Glutamatergic neuron (in vitro differentiated cells): ENCODE data around the gene PLCL2. TPM values are rescaled to one million over a fixed set of nuclear protein-coding genes. Genes with fewer than 3 reads are reported as not detected.

Experiments used
- DNase-seq: peaks from one replicate; pipeline ENCODE4 v3.0.0; 2022
- H3K27ac Mint-ChIP-seq: one replicate; pipeline ENCODE4 v1.8.0; 2020; ENCODE audit warnings: mild to moderate bottlenecking, mixed read lengths, inconsistent platforms; ENCODE audit not compliant: unreplicated experiment
- H3K27me3 Mint-ChIP-seq: one replicate; pipeline ENCODE4 v1.8.0; 2020; ENCODE audit warnings: mild to moderate bottlenecking, moderate library complexity, mixed read lengths, inconsistent platforms; ENCODE audit not compliant: unreplicated experiment
- H3K36me3 Mint-ChIP-seq: one replicate; pipeline ENCODE4 v1.8.0; 2020; ENCODE audit warnings: mild to moderate bottlenecking, mixed read lengths, inconsistent platforms; ENCODE audit not compliant: unreplicated experiment
- H3K4me1 Mint-ChIP-seq: one replicate; pipeline ENCODE4 v1.8.0; 2020; ENCODE audit warnings: mild to moderate bottlenecking, low read depth, mixed read lengths, inconsistent platforms; ENCODE audit not compliant: unreplicated experiment
- H3K4me3 Mint-ChIP-seq: one replicate; pipeline ENCODE4 v1.8.0; 2020; ENCODE audit warnings: mild to moderate bottlenecking, mixed read lengths, inconsistent platforms; ENCODE audit not compliant: unreplicated experiment
- H3K9me3 Mint-ChIP-seq: one replicate; pipeline ENCODE4 v1.8.0; 2020; ENCODE audit warnings: mild to moderate bottlenecking, moderate library complexity, mixed read lengths, inconsistent platforms; ENCODE audit not compliant: unreplicated experiment
- CTCF ChIP-seq: fragments of 200-600 bp; sonication (generic); IDR thresholded peaks from one replicate; pipeline ENCODE4 v1.5.0; 2021; ENCODE audit not compliant: partially characterized antibody, unreplicated experiment
- total RNA-seq: library from RNA; stranded (reverse); fragmentation: NEBNext Ultra II Directional; extraction: Animal tissue kit (Norgen Biotek cat#: 25700); gene quantifications from one replicate; pipeline ENCODE4 v1.2.1, GENCODE V29; 2021; ENCODE audit not compliant: unreplicated experiment

PLCL2 gene
- total RNA-seq, 1 donor from 2014 or later: 71.1 TPM

GRCh38 chr3:16896094-16896627, 11.4 kb downstream of the PLCL2 start:
- H3K36me3 Mint-ChIP-seq: no peaks in the 10 kb centered on the region
- H3K27ac Mint-ChIP-seq: peak overlapping the region; percentile 86
- peak overlapping the region; percentile 66 for H3K4me3 Mint-ChIP-seq
- no peak for DNase-seq
- H3K9me3 Mint-ChIP-seq: peaks cover 16% of the 10 kb centered on the region
- peaks cover 7% of the 10 kb centered on the region for H3K27me3 Mint-ChIP-seq
- peaks cover 62% of the 10 kb centered on the region for H3K4me1 Mint-ChIP-seq
- TF ChIP-seq CTCF: no peak

GRCh38 chr3:16896820-16897219, 12.1 kb downstream of the PLCL2 start:
- no peak for TF ChIP-seq CTCF

GRCh38 chr3:16897254-16897926, 12.6 kb downstream of the PLCL2 start:
- no peak for DNase-seq
- H3K27me3 Mint-ChIP-seq: peaks cover 7% of the 10 kb centered on the region

More at GRCh38 chr3:16896820-16897219, 12.1 kb downstream of the PLCL2 start:
- peak overlapping the region; percentile 86 for H3K27ac Mint-ChIP-seq
- DNase-seq: no peak
- peaks cover 7% of the 10 kb centered on the region for H3K27me3 Mint-ChIP-seq
- peaks cover 14% of the 10 kb centered on the region for H3K9me3 Mint-ChIP-seq
- H3K4me3 Mint-ChIP-seq: peak overlapping the region; percentile 66
- no peaks in the 10 kb centered on the region for H3K36me3 Mint-ChIP-seq
- H3K4me1 Mint-ChIP-seq: peaks cover 60% of the 10 kb centered on the region

GRCh38 chr3:16898595-16899395, 14.0 kb downstream of the PLCL2 start:
- H3K27ac Mint-ChIP-seq: peak overlapping the region; percentile 86
- peaks cover 56% of the 10 kb centered on the region for H3K4me1 Mint-ChIP-seq
- no peak for DNase-seq
- peak overlapping the region; percentile 71 for H3K4me3 Mint-ChIP-seq
- H3K36me3 Mint-ChIP-seq: no peaks in the 10 kb centered on the region
- H3K9me3 Mint-ChIP-seq: peaks cover 15% of the 10 kb centered on the region
- no peak for TF ChIP-seq CTCF
- peaks cover 9% of the 10 kb centered on the region for H3K27me3 Mint-ChIP-seq

More at GRCh38 chr3:16897254-16897926, 12.6 kb downstream of the PLCL2 start:
- no peak for TF ChIP-seq CTCF
- Mint-ChIP-seq H3K4me3 (peak overlapping the region; percentile 71), H3K4me1 (peaks cover 58% of the 10 kb centered on the region), H3K9me3 (peaks cover 12% of the 10 kb centered on the region), H3K27ac (peak overlapping the region; percentile 86), H3K36me3 (no peaks in the 10 kb centered on the region)
